OCI-M2 (cell line): Measurements from ENCODE around the gene ARRDC2.
"Not testable (repeated sequence)": the region's sequence is repeated elsewhere in the genome, so short reads cannot be mapped to it uniquely, and the experiment has no call there.

Experiments used
- DNase-seq: peaks from one replicate; lab custom pipeline; 2025; ENCODE audit not compliant: unreplicated experiment; lab: John Stamatoyannopoulos, UW

ARRDC2 gene

DNA sequence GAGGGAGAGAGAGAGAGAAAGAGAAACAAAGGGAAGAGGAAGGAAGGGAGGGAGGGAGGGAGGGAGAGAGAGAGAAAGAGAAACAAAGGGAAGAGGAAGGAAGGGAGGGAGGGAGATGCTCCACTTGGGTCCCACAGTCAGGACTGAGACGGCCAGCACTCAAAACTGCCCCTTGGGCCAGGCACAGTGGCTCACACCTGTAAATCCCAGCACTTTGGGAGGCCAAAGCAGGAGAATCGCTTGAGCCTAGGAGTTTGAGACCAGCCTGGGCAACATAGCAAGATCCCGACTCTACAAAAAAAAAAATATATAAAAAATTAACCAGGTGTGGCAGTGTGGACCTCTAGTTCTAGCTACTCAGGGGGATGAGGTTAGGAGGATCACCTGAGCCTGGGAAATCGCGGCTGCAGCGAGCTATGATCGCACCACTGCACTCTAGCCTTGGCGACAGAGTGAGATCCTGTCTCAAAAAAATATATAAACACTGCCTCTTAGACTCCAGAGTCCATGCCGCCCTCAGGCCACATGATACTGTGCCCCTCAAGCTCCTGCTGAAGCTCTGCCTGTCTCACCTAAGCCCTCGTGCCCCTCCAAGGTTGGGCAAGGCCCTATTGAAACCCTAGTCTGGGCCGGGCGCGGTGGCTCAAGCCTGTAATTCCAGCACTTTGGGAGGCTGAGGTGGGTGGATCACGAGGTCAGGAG lies 8.4 kb downstream of the ARRDC2 start:
- DNase-seq = no peak

DNA sequence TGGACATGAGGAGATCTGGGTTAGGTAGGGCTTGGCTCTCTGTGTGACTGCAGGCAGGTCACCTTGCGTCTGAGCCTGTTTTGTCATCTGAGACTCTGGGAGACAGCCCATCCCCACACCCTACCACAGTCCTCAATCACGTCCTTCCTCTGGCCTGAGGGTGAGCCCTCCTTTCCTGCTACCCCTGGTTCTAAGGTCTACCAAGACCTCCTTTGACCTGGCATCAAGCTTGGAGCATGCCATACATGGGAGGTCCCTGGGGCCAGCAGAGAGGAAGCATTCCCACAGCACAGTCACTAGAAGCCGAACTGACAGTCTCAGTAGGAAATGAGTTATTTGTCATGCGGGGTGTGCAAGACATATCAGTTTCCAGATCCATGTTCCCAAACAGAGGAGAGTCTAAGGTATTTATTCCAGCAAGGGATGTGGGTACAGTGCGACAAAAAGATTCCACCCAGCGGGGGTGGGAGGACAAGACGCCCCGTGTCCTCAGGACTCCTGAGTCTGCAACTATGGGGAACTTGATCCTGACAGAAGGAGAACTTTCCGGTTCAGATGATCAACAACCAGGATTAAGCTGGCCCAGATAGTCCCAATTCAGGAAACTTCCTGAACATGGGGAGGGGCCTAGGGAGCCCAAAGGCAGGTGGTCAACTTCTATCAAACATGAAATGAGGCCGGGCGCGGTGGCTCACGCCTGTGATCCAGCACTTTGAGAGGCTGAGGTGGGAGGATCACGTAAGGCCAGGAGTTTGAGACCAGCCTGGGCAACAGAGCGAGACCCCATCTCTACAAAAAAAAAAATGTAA lies 9.5 kb downstream of the ARRDC2 start:
- no peak for DNase-seq

DNA sequence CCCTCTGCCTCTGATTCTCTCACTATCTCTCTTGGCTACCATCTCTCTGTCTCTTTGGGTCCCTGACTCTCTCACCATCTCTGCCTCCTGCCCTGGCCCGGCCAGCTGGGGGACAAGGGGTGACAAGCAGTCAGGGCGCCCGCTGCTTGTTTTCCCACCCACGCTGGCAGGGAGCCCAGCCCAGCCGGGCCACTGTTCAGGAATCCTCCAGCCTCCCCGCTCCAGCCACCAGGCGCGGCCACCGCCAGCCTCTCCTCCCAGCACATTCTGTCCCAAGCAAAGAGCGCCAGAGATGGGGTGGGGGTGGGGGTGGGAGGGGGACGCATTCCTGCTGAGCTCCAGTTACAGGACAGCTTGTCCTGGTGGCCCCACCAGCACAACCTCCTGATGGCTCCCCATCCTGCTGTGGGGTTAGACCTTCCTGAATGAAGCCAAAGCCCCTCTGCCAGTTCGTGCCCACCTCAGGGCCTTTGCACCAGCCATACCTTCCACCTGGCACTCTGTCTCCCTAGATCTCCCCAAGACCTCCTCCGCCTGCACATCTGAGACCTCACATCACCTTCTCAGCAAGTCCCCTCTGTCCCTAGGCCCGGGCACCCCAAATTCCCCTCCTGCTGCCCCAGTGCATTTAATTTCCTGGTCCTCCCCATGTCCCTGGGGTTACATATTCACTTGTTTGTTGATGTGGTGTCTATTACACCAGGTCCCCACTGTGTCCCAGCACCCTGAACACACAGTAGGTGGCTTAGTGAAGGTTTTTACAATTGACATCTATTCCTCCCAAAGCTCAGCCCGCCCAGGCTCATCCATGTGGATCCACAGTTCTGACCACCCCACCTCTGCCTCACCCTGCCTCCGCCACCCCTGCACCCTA lies 12.5 kb downstream of the ARRDC2 start:
- DNase-seq = no peak

DNA sequence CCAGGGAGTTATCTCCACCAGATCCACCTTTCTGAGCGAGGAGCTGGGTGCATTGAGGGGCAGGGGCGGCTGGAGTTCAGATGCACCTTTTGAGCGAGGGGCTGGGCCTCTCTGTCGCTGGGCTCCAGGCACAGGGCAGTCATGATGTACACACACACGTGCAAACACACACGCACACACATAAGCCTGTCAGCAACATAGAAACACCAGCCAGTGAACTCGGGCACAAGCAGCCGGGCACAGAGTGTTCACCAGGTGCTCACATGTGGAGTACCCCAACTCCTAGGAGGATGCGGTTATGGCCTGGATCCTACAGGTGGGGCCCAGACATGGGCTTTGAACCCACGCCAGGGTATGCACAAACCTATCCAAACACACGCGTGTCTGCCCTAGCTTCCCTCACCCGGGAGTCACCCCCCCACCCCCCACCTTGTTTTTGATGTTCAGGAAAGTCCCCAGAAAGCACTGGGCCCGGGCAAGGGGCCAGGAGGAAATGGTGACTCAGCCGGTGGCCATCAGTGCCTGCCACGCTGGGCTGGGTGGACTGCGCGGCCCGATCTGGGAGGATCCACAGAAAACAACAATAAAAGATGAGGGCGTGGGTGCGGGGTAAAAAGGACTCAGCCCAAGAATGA lies 13.3 kb downstream of the ARRDC2 start:
- no peak for DNase-seq

- no peak for DNase-seq
Observed at GRCh38 chr19:18023622-18024251, 15.8 kb downstream of the ARRDC2 start.

DNA sequence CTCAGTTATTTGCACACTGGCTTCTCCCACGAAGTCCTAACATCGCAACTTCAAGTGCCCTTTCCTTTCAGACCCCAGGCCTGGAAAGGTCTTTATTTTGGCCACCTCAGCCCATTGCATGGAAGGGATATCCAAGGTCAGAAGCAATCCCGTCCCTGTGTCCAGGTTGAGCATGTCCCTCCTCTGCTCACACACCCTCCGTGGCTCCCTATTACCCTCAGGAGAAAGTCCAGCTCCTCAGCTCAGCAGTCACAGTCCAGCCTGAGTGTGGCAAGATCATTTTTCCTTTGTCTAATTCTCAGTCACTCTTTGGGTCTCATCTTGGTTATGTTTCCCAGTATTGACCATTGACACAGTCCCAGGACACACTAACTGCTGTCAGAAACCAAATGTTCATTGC lies 19.2 kb downstream of the ARRDC2 start:
- no peak for DNase-seq

GRCh38 chr19:18029617-18030338 lies 21.8 kb downstream of the ARRDC2 start:
- no peak for DNase-seq

- DNase-seq = not testable (repeated sequence)
Observed at GRCh38 chr19:18031401-18031800, 23.4 kb downstream of the ARRDC2 start.

DNA sequence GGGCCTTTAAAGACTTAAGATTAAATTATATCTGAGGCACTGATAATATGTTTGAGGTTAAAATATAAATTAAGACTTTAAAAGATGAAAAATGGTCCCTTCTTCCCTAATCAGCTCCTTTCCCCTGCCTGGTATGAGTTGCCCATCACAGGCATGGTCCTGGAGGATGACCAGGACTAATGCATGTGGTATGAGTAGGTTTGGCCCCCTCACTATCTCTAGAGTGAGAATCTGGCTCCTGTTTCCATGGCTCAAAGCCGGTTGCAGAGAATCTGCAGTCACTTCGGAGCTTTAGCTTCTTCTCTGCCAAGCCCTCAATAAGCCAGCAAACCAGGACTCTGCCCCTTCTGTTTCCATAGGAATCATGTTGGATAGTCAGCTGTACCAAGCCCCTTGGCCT lies 24.1 kb downstream of the ARRDC2 start:
- not testable (repeated sequence) for DNase-seq

DNA sequence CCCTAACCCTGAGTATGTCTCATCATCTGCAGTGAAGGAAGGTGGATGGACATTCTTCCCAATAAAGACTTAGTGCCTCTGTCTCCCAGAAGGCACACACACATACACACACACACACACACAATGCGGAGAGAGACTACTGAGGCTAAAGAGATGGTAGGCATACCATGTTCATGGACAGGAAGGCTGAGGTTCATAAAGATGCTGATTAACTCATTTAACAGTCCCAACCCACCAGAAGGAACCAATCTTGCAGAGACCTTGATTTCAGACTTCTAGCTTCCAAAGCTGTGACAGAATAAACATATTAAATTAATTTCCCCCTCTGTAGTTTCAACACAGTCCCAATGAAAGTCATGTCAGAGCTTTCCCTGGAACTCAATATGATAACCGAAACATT lies 33.1 kb downstream of the ARRDC2 start:
- DNase-seq = no peak

GRCh38 chr19:18043676-18044075 lies 35.7 kb downstream of the ARRDC2 start:
- DNase-seq = no peak

GRCh38 chr19:18044825-18045304 lies 36.9 kb downstream of the ARRDC2 start:
- DNase-seq = no peak

GRCh38 chr19:18045307-18046050 lies 37.5 kb downstream of the ARRDC2 start:
- DNase-seq = no peak

DNA sequence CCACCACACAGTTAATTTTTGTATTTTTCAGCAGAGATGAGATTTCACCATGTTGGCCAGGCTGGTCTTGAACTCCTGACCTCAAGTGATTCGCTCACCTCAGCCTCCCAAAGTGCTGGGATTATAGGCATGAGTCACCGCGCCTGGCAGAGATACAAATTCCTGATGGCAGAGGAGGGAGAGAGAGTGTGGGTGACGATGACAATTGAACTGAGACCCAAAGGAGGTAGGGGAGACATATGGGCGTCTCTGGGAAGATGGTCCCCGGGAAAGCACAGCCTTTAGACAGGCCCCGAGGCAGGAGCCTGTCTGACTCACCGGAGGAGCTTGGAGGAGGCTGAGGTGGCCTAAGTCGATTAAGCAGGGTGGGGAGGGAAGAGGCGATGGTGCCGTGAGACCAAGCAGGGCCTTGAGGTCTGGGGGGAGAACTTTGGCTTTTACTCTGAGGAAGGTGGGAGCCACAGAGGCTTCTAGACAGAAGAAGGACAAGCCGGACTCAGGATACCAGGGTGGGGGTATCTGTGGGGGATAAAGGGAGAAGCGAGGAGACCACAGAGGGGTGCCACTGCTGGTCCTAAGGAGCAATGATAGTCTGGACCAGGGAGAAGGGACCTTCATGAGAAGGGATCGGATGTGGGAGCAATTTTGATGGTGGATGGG lies 38.2 kb downstream of the ARRDC2 start:
- no peak for DNase-seq

DNA sequence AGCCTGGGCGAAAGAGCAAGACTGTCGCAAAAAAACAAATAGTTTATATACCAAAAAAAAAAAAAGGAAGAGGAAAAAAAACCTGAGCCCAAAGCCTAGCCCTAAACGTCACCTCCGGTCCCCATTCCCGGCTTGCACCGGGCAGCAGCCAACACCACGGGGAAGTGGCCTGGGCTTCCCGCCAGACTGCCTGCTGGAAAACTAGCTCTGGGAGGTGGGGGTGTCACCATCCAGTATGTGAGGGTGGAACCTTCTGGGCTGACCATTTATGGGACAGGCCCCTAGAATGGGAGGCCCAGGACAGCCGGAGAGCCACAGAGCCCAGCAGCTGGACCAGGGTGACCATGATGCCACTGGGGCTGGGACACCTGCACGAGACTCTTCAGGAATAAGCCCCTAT lies 41.4 kb downstream of the ARRDC2 start:
- DNase-seq = no peak

- no peak for DNase-seq
Observed at GRCh38 chr19:18051887-18052286, 43.9 kb downstream of the ARRDC2 start.

DNA sequence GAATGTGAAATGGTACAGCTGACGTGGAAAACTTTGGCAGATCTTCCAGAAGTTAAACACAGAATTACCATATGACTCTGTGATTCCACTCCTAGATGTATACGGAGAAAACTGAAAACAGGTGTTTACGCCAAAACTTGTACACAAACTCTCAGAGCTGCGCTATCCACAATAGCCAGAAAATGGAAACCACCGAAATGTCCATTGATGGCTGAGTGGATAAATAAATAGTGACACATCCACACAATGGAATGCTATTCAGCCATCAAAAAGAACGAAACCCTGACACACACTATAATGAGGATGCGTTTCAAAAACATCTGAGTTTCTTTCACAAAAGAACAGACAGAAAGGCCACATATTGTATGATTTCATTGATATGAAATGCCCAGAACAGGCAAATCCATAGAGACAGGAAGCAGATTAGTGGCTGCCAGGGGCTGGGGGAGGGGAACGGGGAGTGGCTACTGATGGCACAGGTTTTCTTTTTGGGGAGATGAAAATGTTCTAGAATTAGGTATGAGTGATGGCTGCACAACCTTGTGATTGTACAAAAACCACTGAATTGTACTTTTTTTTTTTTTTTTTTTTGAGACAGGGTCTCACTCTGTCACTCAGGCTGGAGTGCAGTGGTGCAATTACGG lies 45.7 kb downstream of the ARRDC2 start:
- no peak for DNase-seq

DNA sequence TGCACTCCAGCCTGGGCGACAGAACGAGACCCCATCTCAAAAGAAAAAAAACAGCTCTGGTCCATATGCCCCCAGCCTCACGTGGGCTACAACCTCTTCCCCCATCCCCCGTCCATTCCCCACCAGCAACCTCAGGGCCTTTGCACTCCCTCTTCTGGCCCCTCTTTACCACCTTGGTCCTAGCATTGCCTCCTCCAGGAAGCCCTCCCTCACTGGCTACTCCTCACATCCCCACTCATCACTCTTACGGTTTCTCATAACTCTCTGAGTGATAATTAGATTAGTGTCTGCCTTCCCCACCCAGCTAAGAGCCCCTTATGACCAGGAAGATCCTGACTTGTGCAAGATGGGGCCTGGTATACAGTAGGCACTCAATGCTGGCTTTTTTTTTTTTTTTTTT lies 48.0 kb downstream of the ARRDC2 start:
- no peak for DNase-seq
